ENCODE measurements around the gene ABHD8. TPM values are rescaled to one million over a fixed set of nuclear protein-coding genes. Genes with fewer than 3 reads are reported as not detected.

Gene ABHD8
- total RNA-seq, 4 donors from 2014 or later = 2.1 to 14.1 (median 5.6) TPM

DNA sequence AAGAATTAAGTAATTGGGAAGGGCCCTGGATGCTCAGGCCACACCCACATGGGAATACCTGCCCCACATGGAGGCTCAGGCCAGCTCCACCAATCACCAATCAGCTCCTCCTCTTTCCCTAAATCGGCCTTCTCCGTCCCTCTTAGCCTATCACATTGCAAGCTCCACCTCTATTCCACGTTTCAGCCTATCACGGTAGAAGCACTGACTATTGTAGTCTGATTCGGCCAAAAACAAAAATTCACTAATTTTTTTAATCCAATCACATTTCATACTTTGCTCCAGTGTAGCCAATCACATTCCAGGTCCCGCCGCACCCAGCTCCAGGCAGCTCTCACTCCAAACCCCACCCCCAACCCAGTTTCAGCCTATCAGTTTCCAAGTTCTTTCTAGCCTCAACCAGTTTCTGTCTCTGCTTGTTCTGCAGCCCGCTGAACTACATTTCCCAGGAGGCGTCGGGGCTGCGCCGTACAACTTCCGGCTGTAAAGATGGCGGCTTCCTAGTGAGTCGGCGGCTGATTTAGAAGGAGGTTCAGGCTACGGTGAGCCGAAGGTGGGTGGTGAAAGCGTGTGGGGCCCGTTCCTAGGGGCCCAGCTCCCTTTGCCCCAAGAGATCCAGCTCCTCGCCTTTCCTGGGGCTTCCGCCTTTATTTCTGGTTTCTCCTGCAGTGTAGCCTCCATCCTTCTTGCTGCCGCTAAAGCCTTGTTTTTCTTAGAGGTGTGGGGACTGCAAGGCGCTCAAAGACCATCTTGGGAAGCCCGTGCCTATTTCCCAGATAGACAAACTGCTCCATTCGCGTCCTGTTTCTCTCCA, 36.0 kb downstream of the ABHD8 start, which contains the start of gene BABAM1:
TSS of gene BABAM1 (plus strand) at position 469 of the 814 bp plus-strand sequence. CDS start 1,364 bp downstream, outside the sequence.
- Histone ChIP-seq H3K9me3 (no peaks in the 10 kb centered on the region), H3K27ac (peak within 1 kb of the TSS; percentile 58 to 74 (median 66)), H3K27me3 (no peaks in the 10 kb centered on the region), H3K36me3 (peaks cover 0 to 33% (median 0%) of the 10 kb centered on the region in 3 donors), H3K4me3 (peak within 1 kb of the TSS; percentile 65 to 93 (median 74)), H3K4me1 (peaks cover 0 to 14% (median 5%) of the 10 kb centered on the region in 4 donors)
- TF ChIP-seq, protein P1, sequence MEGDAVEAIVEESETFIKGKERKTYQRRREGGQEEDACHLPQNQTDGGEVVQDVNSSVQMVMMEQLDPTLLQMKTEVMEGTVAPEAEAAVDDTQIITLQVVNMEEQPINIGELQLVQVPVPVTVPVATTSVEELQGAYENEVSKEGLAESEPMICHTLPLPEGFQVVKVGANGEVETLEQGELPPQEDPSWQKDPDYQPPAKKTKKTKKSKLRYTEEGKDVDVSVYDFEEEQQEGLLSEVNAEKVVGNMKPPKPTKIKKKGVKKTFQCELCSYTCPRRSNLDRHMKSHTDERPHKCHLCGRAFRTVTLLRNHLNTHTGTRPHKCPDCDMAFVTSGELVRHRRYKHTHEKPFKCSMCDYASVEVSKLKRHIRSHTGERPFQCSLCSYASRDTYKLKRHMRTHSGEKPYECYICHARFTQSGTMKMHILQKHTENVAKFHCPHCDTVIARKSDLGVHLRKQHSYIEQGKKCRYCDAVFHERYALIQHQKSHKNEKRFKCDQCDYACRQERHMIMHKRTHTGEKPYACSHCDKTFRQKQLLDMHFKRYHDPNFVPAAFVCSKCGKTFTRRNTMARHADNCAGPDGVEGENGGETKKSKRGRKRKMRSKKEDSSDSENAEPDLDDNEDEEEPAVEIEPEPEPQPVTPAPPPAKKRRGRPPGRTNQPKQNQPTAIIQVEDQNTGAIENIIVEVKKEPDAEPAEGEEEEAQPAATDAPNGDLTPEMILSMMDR (IDR thresholded peaks at IDR 0.05) = no peak
- TF ChIP-seq POLR2A (IDR thresholded peaks at IDR 0.05) = no peak
- DNase-seq = peak; percentile 92 to 99 (median 97)

DNA sequence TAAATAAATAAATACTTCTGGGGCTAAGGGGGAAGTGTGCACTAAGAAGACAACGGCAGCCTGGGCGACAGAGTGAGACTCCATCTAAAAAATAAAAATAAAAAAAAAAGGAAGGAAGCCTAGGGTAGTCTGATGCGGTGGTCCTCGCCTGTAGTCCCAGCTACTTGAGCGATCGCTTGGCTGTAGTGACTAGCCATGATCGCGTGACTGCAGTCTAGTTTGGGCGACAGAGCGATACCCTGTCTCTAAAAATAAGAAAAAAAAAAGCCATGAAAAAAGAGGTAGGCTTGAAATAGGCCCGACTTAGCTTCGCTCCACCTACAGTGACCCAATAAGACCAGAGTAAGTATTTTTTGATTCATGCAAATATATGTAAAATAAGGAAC, 36.6 kb downstream of the ABHD8 start:
- H3K36me3 ChIP-seq = peaks cover 0 to 27% (median 0%) of the 10 kb centered on the region in 3 donors
- DNase-seq = peak in 1 of 3 donors; percentile 55
- no peaks in the 10 kb centered on the region for H3K9me3 ChIP-seq
- H3K4me3 ChIP-seq = peak overlapping the region in 2 of 4 donors; percentile 18 to 65
- no peaks in the 10 kb centered on the region for H3K27me3 ChIP-seq
- H3K4me1 ChIP-seq = peaks cover 0 to 14% (median 5%) of the 10 kb centered on the region in 4 donors
- H3K27ac ChIP-seq = peak overlapping the region in 3 of 4 donors; percentile 20 to 74 (median 33)
- TF ChIP-seq, protein P1 (IDR thresholded peaks at IDR 0.05) = no peak
- no peak for TF ChIP-seq POLR2A (IDR thresholded peaks at IDR 0.05)

DNA sequence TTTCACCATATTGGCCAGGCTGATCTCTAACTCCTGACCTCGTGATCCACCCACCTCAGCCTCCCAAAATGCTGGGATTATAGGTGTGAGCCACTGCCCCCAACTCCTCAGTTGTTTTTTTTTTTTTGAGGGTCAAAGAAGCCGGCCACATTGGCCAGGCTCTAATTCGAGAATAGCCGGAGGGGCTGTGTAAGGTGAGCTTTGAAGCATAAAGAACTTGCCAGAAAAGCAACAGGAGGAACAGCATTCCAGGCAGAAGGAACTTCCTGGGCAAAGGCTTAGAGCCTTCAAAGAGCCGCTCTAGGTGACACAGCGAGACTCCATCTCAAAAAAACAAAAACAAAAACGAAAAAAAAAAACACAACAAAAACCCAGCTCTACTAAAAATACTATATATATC, 37.2 kb downstream of the ABHD8 start:
- H3K9me3 ChIP-seq = no peaks in the 10 kb centered on the region
- H3K27ac ChIP-seq = peak overlapping the region in 2 of 4 donors; percentile 33 to 74
- peaks cover 0 to 21% (median 0%) of the 10 kb centered on the region in 3 donors for H3K36me3 ChIP-seq
- no peak overlapping the region for H3K4me3 ChIP-seq
- no peaks in the 10 kb centered on the region for H3K27me3 ChIP-seq
- TF ChIP-seq, protein P1 (IDR thresholded peaks at IDR 0.05) = no peak
- no peak for TF ChIP-seq POLR2A (IDR thresholded peaks at IDR 0.05)
- peaks cover 0 to 14% (median 5%) of the 10 kb centered on the region in 4 donors for H3K4me1 ChIP-seq
- DNase-seq = no peak

DNA sequence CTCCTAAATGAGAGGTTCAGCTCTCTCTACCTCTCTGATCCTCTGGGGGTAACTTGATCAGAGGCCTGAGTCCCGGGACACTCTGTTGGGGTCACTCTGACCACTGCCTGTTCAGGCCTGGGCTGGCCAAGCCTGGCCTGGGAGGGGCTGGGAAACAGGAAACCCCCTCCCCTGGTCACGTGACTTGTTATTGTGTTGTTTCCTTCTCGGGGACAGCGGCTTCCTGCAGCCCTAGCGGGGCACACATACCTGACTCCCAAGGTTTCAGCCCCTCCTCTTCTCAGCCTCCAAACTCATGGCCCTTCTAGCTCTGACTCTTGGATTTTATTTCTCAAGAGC, 38.6 kb downstream of the ABHD8 start, which contains the start of gene USHBP1:
TSS of gene USHBP1 (minus strand) at position 105 of the 339 bp plus-strand sequence. CDS start 446 bp downstream, outside the sequence.
- peaks cover 0 to 8% (median 0%) of the 10 kb centered on the region in 3 donors for H3K36me3 ChIP-seq
- DNase-seq = peak in 1 of 3 donors; percentile 18
- no peaks in the 10 kb centered on the region for H3K27me3 ChIP-seq
- TF ChIP-seq, protein P1 (IDR thresholded peaks at IDR 0.05) = no peak
- no peak for TF ChIP-seq POLR2A (IDR thresholded peaks at IDR 0.05)
- no peaks in the 10 kb centered on the region for H3K9me3 ChIP-seq
- H3K4me3 ChIP-seq = peak within 1 kb of the TSS in 2 of 4 donors; percentile 32 to 33
- peak within 1 kb of the TSS in 2 of 4 donors; percentile 16 to 39 for H3K27ac ChIP-seq
- peaks cover 0 to 14% (median 5%) of the 10 kb centered on the region in 4 donors for H3K4me1 ChIP-seq

DNA sequence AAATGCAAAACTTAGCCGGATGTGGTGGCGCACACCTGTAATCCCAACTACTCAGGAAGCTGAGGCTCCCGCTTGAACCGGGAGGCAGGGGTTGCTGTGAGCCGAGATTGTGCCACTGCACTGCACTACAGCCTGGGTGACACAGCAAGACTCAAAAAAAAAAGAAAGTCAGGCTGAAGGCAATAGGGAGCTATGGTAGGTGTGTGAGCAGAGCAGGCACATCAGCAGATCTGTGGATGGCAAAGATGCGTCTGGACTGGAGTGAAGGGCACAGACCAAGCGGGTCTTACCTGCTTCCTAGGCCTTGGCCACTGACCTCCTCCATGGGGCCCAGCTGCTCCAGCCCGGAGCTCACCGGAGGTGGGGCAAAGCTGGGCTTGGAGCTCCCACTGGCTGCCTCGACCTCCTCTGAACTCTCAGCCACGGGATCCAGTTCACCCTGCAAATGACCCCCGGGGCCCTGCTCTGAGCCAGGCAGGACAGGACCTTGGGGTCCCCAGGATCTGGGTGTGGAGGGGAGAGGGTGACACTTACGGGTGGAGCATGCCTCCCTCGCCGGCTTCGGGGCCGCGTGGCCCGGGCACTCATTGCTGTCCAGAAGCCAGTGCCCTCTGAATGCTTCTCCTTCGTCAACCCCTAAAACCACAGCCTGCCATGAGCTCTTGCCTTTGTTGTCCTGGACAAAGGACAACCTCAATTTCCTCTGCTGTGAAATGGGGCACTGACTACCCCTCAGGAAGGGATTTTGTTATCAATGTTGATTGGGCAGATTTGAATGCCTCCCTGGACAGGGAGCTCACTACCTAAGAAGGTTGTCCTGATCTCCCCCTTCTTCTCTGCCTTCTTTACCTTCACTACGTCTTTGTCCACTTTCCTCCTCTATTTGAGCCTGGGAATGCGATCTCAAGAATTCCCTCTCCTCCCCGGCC, 39.2 kb downstream of the ABHD8 start:
- Histone ChIP-seq H3K4me3 (peak overlapping the region in 2 of 4 donors; percentile 32 to 33), H3K27ac (peak overlapping the region in 2 of 4 donors; percentile 16 to 39), H3K4me1 (peaks cover 0 to 14% (median 5%) of the 10 kb centered on the region in 4 donors), H3K36me3 (peaks cover 0 to 2% (median 0%) of the 10 kb centered on the region in 3 donors), H3K27me3 (no peaks in the 10 kb centered on the region), H3K9me3 (no peaks in the 10 kb centered on the region)
- DNase-seq = no peak
- TF ChIP-seq, protein P1 (IDR thresholded peaks at IDR 0.05) = no peak
- TF ChIP-seq POLR2A (IDR thresholded peaks at IDR 0.05) = no peak

Measured in Peyer's patch (tissue), 4 donors.